ENCODE data around the gene SLC35F1. TPM values are rescaled to one million over a fixed set of nuclear protein-coding genes. Genes with fewer than 3 reads are reported as not detected.

Gene SLC35F1
- total and polyA plus RNA-seq, 10 of the 15 experiments (the other 5 are each of a cell fraction or from before 2014, with no cell fraction given) = 0.01 TPM; not detected in 9

DNA sequence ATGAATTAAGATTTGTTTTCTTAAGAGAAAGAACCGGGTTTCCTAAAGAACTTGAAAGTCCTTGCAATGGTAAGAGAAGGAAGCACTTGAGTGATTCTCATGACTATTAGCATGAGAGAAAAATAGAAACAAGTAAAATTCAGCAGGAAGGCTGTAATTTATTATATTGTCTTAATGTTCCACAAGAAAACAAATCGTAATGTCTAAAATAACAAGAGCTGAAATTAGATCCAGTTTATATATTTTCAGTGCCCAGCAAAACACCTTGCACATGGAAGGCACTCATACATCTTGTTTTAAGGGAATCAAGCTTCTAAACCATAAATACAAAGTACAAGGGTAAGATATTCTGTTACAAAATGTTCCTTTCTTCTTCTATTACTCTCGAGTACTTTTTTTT is 411.6 kb downstream of the SLC35F1 start:
- TF ChIP-seq NR2C1 (IDR thresholded peaks at IDR 0.05) (no peak), BMI1 (IDR thresholded peaks at IDR 0.05; ENCODE audit: borderline replicate concordance) (no peak), MTA2 (IDR thresholded peaks at IDR 0.05; ENCODE audit: low read depth) (no peak), POLR2A (IDR thresholded peaks at IDR 0.05; ENCODE audit: low read depth, low read length) (no peak), ESRRA (IDR thresholded peaks at IDR 0.05; ENCODE audit: low read length) (no peak), CHD1 (IDR thresholded peaks at IDR 0.05; ENCODE audit: low read depth, low read length) (no peak), TBL1XR1 (IDR thresholded peaks at IDR 0.05; ENCODE audit: low read depth, low read length) (no peak), MXI1 (IDR thresholded peaks at IDR 0.05; ENCODE audit: low read depth, low read length) (no peak), HDAC2 (IDR thresholded peaks at IDR 0.05) (no peak), EGR1 (IDR thresholded peaks at IDR 0.05; ENCODE audit: borderline replicate concordance in 1 of 2, low read depth in 2 of 2, low read length in 2 of 2) (no peak)
- TF ChIP-seq, protein P1, sequence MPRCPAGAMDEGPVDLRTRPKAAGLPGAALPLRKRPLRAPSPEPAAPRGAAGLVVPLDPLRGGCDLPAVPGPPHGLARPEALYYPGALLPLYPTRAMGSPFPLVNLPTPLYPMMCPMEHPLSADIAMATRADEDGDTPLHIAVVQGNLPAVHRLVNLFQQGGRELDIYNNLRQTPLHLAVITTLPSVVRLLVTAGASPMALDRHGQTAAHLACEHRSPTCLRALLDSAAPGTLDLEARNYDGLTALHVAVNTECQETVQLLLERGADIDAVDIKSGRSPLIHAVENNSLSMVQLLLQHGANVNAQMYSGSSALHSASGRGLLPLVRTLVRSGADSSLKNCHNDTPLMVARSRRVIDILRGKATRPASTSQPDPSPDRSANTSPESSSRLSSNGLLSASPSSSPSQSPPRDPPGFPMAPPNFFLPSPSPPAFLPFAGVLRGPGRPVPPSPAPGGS (IDR thresholded peaks at IDR 0.05; ENCODE audit: borderline replicate concordance, insufficient read depth, low read depth, low read length, poor library complexity, severe bottlenecking) = no peak
- TF ChIP-seq, protein P2, sequence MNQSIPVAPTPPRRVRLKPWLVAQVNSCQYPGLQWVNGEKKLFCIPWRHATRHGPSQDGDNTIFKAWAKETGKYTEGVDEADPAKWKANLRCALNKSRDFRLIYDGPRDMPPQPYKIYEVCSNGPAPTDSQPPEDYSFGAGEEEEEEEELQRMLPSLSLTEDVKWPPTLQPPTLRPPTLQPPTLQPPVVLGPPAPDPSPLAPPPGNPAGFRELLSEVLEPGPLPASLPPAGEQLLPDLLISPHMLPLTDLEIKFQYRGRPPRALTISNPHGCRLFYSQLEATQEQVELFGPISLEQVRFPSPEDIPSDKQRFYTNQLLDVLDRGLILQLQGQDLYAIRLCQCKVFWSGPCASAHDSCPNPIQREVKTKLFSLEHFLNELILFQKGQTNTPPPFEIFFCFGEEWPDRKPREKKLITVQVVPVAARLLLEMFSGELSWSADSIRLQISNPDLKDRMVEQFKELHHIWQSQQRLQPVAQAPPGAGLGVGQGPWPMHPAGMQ (IDR thresholded peaks at IDR 0.05; ENCODE audit: borderline replicate concordance) = no peak
- Histone ChIP-seq H3K36me3 (ENCODE audit: control insufficient read depth in 2 of 2, insufficient read depth in 2 of 2, low read length in 1 of 2) (no peaks in the 10 kb centered on the region; a peak in 1 of 4 replicates), H3K9ac (ENCODE audit: control insufficient read depth, insufficient read depth, low read length) (no peak overlapping the region), H3K9me3 (replicated peaks; ENCODE audit: control insufficient read depth, insufficient read depth, low read length) (no peaks in the 10 kb centered on the region), H3K79me2 (ENCODE audit: control insufficient read depth, insufficient read depth, low read length) (no peaks in the 10 kb centered on the region), H3K27ac (ENCODE audit: control insufficient read depth, insufficient read depth) (no peak overlapping the region), H3K4me3 (no peak overlapping the region), H2AFZ (ENCODE audit: control insufficient read depth, low read depth, low read length) (no peak overlapping the region), H3K4me1 (ENCODE audit: control insufficient read depth, insufficient read depth, low read length) (no peaks in the 10 kb centered on the region), H3K27me3 (replicated peaks in 1 of 2; ENCODE audit: control insufficient read depth in 2 of 2, insufficient read depth in 2 of 2, low read length in 1 of 2) (no peaks in the 10 kb centered on the region), H3K4me2 (ENCODE audit: control insufficient read depth, insufficient read depth) (no peak overlapping the region), H4K20me1 (ENCODE audit: control insufficient read depth, insufficient read depth) (no peaks in the 10 kb centered on the region)
- POLR2A ChIA-PET = no interaction called here
- DNase-seq (ENCODE audit: low read depth, low spot score) = no peak
- in situ Hi-C loops (cut with MboI) (no loop called here), intact Hi-C loops (cut with micrococcal nuclease; ENCODE audit: unreplicated experiment) (no loop called here)
- CTCF ChIA-PET = no interaction called here
- WGBS (ENCODE audit: insufficient coverage, insufficient replicate concordance, low lambda C conversion rate, missing lambda C conversion rate) = 10% methylated on average over 3 of the region's 3 CpGs
- BruUV-seq (replicated peaks) = no TSS peak
- SMC1A ChIA-PET (ENCODE audit: uncharacterized antibody, unreplicated experiment) = interaction anchor here (1.2 kb wide), 1 partner anchor 9 kb away, joined by 3 read pairs; no protein-coding TSS in a partner anchor
- FAIRE-seq = no peak
- ATAC-seq = no peak
- RAD21 ChIA-PET (ENCODE audit: unreplicated experiment) = no interaction called here
